ENCODE results near the gene ATXN7L1.

Gene ATXN7L1

GRCh38 chr7:105866102-105866801 is 10.1 kb downstream of the ATXN7L1 start:
- H3K9me3 ChIP-seq (ENCODE audit: control insufficient read depth, low read length), result no peaks in the 10 kb centered on the region
- H3K9ac ChIP-seq, result no peak overlapping the region
- no peaks in the 10 kb centered on the region for H3K36me3 ChIP-seq (ENCODE audit: control insufficient read depth, insufficient read depth, low read length)
- no peak overlapping the region for H2AFZ ChIP-seq
- TF ChIP-seq CTCF (IDR thresholded peaks at IDR 0.05), result no peak
- no peaks in the 10 kb centered on the region for H3K4me1 ChIP-seq
- H3K27ac ChIP-seq, result no peak overlapping the region
- H3K4me3 ChIP-seq (ENCODE audit: low read depth, low read length), result no peak overlapping the region
- peaks cover 6% of the 10 kb centered on the region for H3K79me2 ChIP-seq
- no peaks in the 10 kb centered on the region for H3K27me3 ChIP-seq (ENCODE audit: control insufficient read depth, insufficient read depth, low read length)
- no peak overlapping the region for H3K4me2 ChIP-seq (ENCODE audit: low read length)

- TF ChIP-seq CTCF (IDR thresholded peaks at IDR 0.05), result no peak
- H3K4me2 ChIP-seq (ENCODE audit: low read length), result no peak overlapping the region
- H3K9me3 ChIP-seq (ENCODE audit: control insufficient read depth, low read length), result no peaks in the 10 kb centered on the region
Measured at GRCh38 chr7:105863876-105864275, 12.5 kb downstream of the ATXN7L1 start.

DNA sequence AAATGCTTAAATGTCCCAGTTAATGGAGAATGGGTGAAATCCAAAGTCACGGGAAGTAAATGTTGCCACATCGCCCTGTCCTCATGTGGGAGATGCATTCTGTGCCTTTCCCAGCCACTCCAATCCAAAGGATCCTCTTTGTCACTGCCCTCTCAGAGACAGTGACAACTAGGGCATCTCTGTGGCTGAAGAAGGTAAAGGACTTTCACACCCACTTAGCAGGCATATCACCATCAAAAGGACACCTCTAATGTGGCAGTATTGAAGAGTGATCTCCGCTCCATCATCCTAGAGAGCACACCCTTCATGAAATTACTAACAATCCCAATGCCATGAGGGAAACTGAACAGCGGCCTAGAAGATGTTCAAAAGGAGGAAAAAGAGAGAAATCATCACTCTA is 13.6 kb downstream of the ATXN7L1 start:
- no peak overlapping the region for H2AFZ ChIP-seq
- no peak overlapping the region for H3K4me2 ChIP-seq (ENCODE audit: low read length)
- H3K36me3 ChIP-seq (ENCODE audit: control insufficient read depth, insufficient read depth, low read length), result no peaks in the 10 kb centered on the region
- H3K9ac ChIP-seq, result no peak overlapping the region
- peaks cover 3% of the 10 kb centered on the region for H3K79me2 ChIP-seq
- no peaks in the 10 kb centered on the region for H3K4me1 ChIP-seq
- TF ChIP-seq CTCF (IDR thresholded peaks at IDR 0.05), result no peak
- no peaks in the 10 kb centered on the region for H3K27me3 ChIP-seq (ENCODE audit: control insufficient read depth, insufficient read depth, low read length)
- H3K4me3 ChIP-seq (ENCODE audit: low read depth, low read length), result no peak overlapping the region
- H3K9me3 ChIP-seq (ENCODE audit: control insufficient read depth, low read length), result no peaks in the 10 kb centered on the region
- no peak overlapping the region for H3K27ac ChIP-seq

More at GRCh38 chr7:105863876-105864275, 12.5 kb downstream of the ATXN7L1 start:
- Histone ChIP-seq H3K36me3 (ENCODE audit: control insufficient read depth, insufficient read depth, low read length) (no peaks in the 10 kb centered on the region), H2AFZ (no peak overlapping the region), H3K9ac (no peak overlapping the region), H3K79me2 (peaks cover 3% of the 10 kb centered on the region), H3K4me3 (ENCODE audit: low read depth, low read length) (no peak overlapping the region), H3K27ac (no peak overlapping the region), H3K27me3 (ENCODE audit: control insufficient read depth, insufficient read depth, low read length) (no peaks in the 10 kb centered on the region), H3K4me1 (no peaks in the 10 kb centered on the region)

DNA sequence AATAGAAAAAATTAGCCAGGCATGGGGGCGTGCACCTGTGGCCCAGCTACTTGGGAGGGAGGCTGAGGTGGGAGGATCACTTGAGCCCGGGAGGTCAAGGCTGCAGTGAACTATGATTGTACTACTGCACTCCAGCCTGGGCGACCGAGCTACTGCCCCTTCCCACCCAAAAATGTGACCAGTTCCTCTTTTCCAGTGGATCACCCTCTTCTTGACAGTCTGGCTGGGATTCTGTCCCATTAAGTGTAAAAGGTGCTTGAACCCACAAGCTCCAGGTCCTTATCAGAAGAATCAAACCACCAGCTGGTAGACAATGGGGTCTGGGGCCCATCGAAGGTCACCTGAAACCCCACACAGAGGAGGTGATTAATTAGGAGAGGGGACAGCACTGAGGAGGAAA is 14.1 kb downstream of the ATXN7L1 start:
- H2AFZ ChIP-seq, result no peak overlapping the region
- H3K9ac ChIP-seq, result no peak overlapping the region
- peaks cover under 1% of the 10 kb centered on the region for H3K79me2 ChIP-seq
- H3K36me3 ChIP-seq (ENCODE audit: control insufficient read depth, insufficient read depth, low read length), result no peaks in the 10 kb centered on the region
- H3K9me3 ChIP-seq (ENCODE audit: control insufficient read depth, low read length), result no peaks in the 10 kb centered on the region
- TF ChIP-seq CTCF (IDR thresholded peaks at IDR 0.05), result no peak
- no peak overlapping the region for H3K4me2 ChIP-seq (ENCODE audit: low read length)
- H3K27me3 ChIP-seq (ENCODE audit: control insufficient read depth, insufficient read depth, low read length), result no peaks in the 10 kb centered on the region
- H3K27ac ChIP-seq, result no peak overlapping the region
- no peak overlapping the region for H3K4me3 ChIP-seq (ENCODE audit: low read depth, low read length)
- no peaks in the 10 kb centered on the region for H3K4me1 ChIP-seq

GRCh38 chr7:105861224-105861623 is 15.2 kb downstream of the ATXN7L1 start:
- Histone ChIP-seq H3K4me2 (ENCODE audit: low read length) (no peak overlapping the region), H3K9me3 (ENCODE audit: control insufficient read depth, low read length) (no peaks in the 10 kb centered on the region), H3K36me3 (ENCODE audit: control insufficient read depth, insufficient read depth, low read length) (no peaks in the 10 kb centered on the region), H3K4me1 (no peaks in the 10 kb centered on the region), H3K27me3 (ENCODE audit: control insufficient read depth, insufficient read depth, low read length) (no peaks in the 10 kb centered on the region), H3K27ac (no peak overlapping the region), H3K9ac (no peak overlapping the region), H3K4me3 (ENCODE audit: low read depth, low read length) (no peak overlapping the region), H2AFZ (no peak overlapping the region), H3K79me2 (peaks cover 3% of the 10 kb centered on the region)
- no peak for TF ChIP-seq CTCF (IDR thresholded peaks at IDR 0.05)
